NCI-H1417 (cell line): ENCODE results near the gene DCP2.

ENCODE experiments used
- DNase-seq, 3 experiments: peaks; one replicate each; lab custom pipeline; 2025; lab: John Stamatoyannopoulos, UW

Gene DCP2

GRCh38 chr5:113065626-113066025 lies 89.0 kb downstream of the DCP2 start:
- no peak for DNase-seq

- DNase-seq, result no peak
These were observed 91.2 kb downstream of the DCP2 start for GRCh38 chr5:113067635-113068344.

GRCh38 chr5:113068559-113068958 lies 92.0 kb downstream of the DCP2 start:
- DNase-seq, result no peak
